ENCODE results near the gene MED14. TPM values are rescaled to one million over a fixed set of nuclear protein-coding genes. Genes with fewer than 3 reads are reported as not detected.

The MED14 gene
- total and polyA plus RNA-seq, 2 of the 13 experiments (the other 11 are each of a cell fraction or from before 2014, with no cell fraction given), result 10.2 to 16.3 TPM

DNA sequence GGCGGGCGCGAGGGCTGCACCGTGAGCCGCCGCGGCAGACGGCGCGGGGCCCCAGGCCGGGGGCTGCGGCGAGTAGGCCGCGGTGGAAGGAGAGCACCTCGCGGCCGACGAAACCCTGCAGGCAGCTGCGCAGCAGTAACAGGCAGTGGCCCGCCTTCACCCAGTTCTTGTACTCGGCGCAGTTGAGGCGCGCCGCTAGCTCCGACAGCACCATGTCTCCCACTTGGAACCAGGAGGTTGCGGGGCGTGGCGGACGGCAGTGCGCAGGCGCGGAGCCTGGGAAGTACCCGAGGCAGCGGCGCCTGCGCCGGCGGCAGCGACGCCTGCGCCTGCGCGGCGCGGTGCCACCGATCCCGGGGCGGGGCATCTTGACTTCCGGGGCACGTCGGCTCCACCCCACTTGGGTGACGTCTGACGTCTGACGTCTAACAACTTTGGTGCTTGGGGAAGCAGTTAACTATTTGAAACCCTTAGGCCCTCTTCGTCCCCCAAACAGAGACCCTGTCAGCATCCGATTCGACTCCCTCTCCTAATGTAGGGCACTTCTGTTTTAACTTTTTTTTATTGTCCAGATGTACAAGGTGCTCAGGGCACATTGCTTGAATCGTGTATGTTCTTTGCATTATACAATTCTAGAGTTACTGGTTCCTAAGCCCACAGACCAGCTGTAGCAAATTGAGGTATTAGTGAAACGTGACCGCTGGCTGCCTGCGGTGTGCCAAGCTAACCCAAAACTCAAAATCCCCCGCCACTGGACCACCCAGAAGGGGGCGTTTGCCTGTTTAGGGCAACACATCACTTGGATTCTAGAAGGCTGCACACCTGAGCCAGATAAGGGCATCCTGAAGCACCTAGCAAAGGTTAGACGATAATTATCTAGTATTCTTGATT, 87.8 kb downstream of the MED14 start, which contains the start of gene CXorf38 (continued):
- TF ChIP-seq, protein P1, sequence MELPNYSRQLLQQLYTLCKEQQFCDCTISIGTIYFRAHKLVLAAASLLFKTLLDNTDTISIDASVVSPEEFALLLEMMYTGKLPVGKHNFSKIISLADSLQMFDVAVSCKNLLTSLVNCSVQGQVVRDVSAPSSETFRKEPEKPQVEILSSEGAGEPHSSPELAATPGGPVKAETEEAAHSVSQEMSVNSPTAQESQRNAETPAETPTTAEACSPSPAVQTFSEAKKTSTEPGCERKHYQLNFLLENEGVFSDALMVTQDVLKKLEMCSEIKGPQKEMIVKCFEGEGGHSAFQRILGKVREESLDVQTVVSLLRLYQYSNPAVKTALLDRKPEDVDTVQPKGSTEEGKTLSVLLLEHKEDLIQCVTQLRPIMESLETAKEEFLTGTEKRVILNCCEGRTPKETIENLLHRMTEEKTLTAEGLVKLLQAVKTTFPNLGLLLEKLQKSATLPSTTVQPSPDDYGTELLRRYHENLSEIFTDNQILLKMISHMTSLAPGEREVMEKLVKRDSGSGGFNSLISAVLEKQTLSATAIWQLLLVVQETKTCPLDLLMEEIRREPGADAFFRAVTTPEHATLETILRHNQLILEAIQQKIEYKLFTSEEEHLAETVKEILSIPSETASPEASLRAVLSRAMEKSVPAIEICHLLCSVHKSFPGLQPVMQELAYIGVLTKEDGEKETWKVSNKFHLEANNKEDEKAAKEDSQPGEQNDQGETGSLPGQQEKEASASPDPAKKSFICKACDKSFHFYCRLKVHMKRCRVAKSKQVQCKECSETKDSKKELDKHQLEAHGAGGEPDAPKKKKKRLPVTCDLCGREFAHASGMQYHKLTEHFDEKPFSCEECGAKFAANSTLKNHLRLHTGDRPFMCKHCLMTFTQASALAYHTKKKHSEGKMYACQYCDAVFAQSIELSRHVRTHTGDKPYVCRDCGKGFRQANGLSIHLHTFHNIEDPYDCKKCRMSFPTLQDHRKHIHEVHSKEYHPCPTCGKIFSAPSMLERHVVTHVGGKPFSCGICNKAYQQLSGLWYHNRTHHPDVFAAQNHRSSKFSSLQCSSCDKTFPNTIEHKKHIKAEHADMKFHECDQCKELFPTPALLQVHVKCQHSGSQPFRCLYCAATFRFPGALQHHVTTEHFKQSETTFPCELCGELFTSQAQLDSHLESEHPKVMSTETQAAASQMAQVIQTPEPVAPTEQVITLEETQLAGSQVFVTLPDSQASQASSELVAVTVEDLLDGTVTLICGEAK (IDR thresholded peaks at IDR 0.05), result no peak
- TF ChIP-seq, protein P1 (CRISPR knock-in tag; IDR thresholded peaks at IDR 0.05), result no peak
- TF ChIP-seq ZNF484 (CRISPR knock-in tag; IDR thresholded peaks at IDR 0.05; ENCODE audit: borderline replicate concordance, low read depth) (no peak), ZBTB7A (CRISPR knock-in tag; IDR thresholded peaks at IDR 0.05) (no peak), SAP130 (CRISPR knock-in tag; IDR thresholded peaks at IDR 0.05; ENCODE audit: low read depth) (peak; percentile 43), ZNF382 (CRISPR knock-in tag; IDR thresholded peaks at IDR 0.05; ENCODE audit: borderline replicate concordance) (no peak), SMAD1 (CRISPR knock-in tag; IDR thresholded peaks at IDR 0.05; ENCODE audit: borderline replicate concordance, low read depth) (no peak), ZNF136 (CRISPR knock-in tag; IDR thresholded peaks at IDR 0.05; ENCODE audit: low read depth) (no peak), ZNF615 (CRISPR knock-in tag; IDR thresholded peaks at IDR 0.05; ENCODE audit: borderline replicate concordance) (no peak), ZNF251 (CRISPR knock-in tag; IDR thresholded peaks at IDR 0.05) (no peak), E2F2 (CRISPR knock-in tag; IDR thresholded peaks at IDR 0.05; ENCODE audit: borderline replicate concordance) (no peak), THAP11 (CRISPR knock-in tag; IDR thresholded peaks at IDR 0.05) (no peak; the same call in 1 of the 2 replicates), CBX5 (CRISPR knock-in tag; IDR thresholded peaks at IDR 0.05; ENCODE audit: borderline replicate concordance) (no peak), MAF1 (CRISPR knock-in tag; IDR thresholded peaks at IDR 0.05; ENCODE audit: borderline replicate concordance) (no peak), HOXA7 (CRISPR knock-in tag; IDR thresholded peaks at IDR 0.05) (no peak), RBM22 (optimal IDR thresholded peaks at IDR 0.05; ENCODE audit: low read length) (peak; percentile 28), NFE2 (CRISPR knock-in tag; IDR thresholded peaks at IDR 0.05) (no peak), RXRA (CRISPR knock-in tag; IDR thresholded peaks at IDR 0.05) (no peak)
- TF ChIP-seq, protein P2, sequence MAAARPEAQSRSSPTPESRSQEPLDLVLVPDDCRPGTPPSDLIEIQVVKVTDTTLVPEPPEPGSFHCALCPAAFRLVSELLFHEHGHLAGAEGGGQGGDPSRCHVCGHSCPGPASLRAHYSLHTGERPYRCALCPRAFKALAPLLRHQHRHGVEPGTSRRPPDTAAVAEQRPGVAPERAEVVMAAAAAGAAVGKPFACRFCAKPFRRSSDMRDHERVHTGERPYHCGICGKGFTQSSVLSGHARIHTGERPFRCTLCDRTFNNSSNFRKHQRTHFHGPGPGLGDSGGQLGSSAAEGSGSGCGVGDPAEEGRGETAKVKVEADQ (CRISPR knock-in tag; IDR thresholded peaks at IDR 0.05; ENCODE audit: borderline replicate concordance), result no peak

All from HepG2 (cell line).